Tibial nerve (tissue), 4 donors: ENCODE data around the gene ITFG1. TPM values are rescaled to one million over a fixed set of nuclear protein-coding genes. Genes with fewer than 3 reads are reported as not detected.
"Not testable (repeated sequence)": the region's sequence is repeated elsewhere in the genome, so short reads cannot be mapped to it uniquely, and the experiment has no call there.

ENCODE experiments used
- DNase-seq, 2 donors: peaks; one replicate each; pipeline ENCODE4 v3.0.0-alpha.2; 2019; ENCODE audit warnings: low spot score in 2 of 2
- H3K27ac ChIP-seq, 4 donors: fragments of 200-600 bp; sonication (generic) in 3 of 4; one replicate each; pipeline ENCODE4 v1.5.1; 2017 to 2019; ENCODE audit warnings: mild to moderate bottlenecking in 1 of 4
- H3K27me3 ChIP-seq, 2 donors: fragments of 200-600 bp; sonication (generic) in 1 of 2; one replicate each; pipeline versions ENCODE4 v1.5.1 to v1.6.0; 2017 to 2019
- H3K36me3 ChIP-seq, 3 donors: fragments of 200-600 bp; sonication (generic); one replicate each; pipeline ENCODE4 v1.5.1; 2018 to 2019
- H3K4me1 ChIP-seq, 4 donors: fragments of 200-600 bp; sonication (generic) in 3 of 4; one replicate each; pipeline ENCODE4 v1.5.1; 2017 to 2019
- H3K4me3 ChIP-seq, 4 donors: fragments of 200-600 bp; sonication (generic) in 3 of 4; one replicate each; pipeline ENCODE4 v1.5.1; 2017 to 2019; ENCODE audit warnings: mild to moderate bottlenecking in 1 of 4, moderate library complexity in 1 of 4
- H3K9me3 ChIP-seq, 4 donors: fragments of 200-600 bp; sonication (generic) in 3 of 4; one replicate each; pipeline ENCODE4 v1.5.1; 2017 to 2019
- CTCF ChIP-seq, 5 experiments: fragments of 200-600 bp in 3 of 5; fragments of 450-650 bp in 2 of 5; sonication (generic) in 3 of 5; IDR thresholded peaks; one replicate each; pipeline ENCODE4 v1.5.1; 2016 to 2019; ENCODE audit warnings: antibody characterized with exemption in 5 of 5, mild to moderate bottlenecking in 3 of 5, moderate library complexity in 2 of 5
- EP300 ChIP-seq, 2 donors: sonication (generic); formaldehyde crosslinking; IDR thresholded peaks; one replicate each; pipeline ENCODE4 v1.6.1; 2017; ENCODE audit warnings: antibody characterized with exemption in 2 of 2, mild to moderate bottlenecking in 1 of 2
- POLR2A ChIP-seq, 2 donors: fragments of 450-650 bp; IDR thresholded peaks; one replicate each; pipeline ENCODE4 v1.6.1; 2017; ENCODE audit warnings: antibody characterized with exemption in 2 of 2, mild to moderate bottlenecking in 2 of 2, moderate library complexity in 2 of 2
- WGBS, 2 donors: methylation state at CpG; one replicate each; pipeline ENCODE4 v1.1.5; 2018; 5-methylcytosine and 5-hydroxymethylcytosine counted together
- total RNA-seq, 4 donors: library from RNA; depleted of rRNA; stranded (reverse); fragments of >200 nt; gene quantifications; one replicate each; pipeline ENCODE4 v1.1.0, GENCODE V29; 2016

Gene ITFG1
- total RNA-seq, 4 donors from 2014 or later: 36.6 to 52.1 (median 40.9) TPM

- Histone ChIP-seq H3K27ac (peak overlapping the region in 3 of 4 donors; percentile 94 to 97 (median 97)), H3K27me3 (no peaks in the 10 kb centered on the region), H3K36me3 (peaks cover 0 to 26% (median 0%) of the 10 kb centered on the region in 3 donors), H3K4me3 (peak overlapping the region in 2 of 4 donors; percentile 84 to 89), H3K9me3 (no peaks in the 10 kb centered on the region), H3K4me1 (peaks cover 0 to 57% (median 33%) of the 10 kb centered on the region in 4 donors)
- DNase-seq: no peak
- 80 to 89% methylated on average over 1 of the region's 1 CpG for WGBS, 2 donors
- TF ChIP-seq CTCF (IDR thresholded peaks at IDR 0.05) (no peak), POLR2A (IDR thresholded peaks at IDR 0.05) (no peak), EP300 (IDR thresholded peaks at IDR 0.05) (no peak)
Measured at GRCh38 chr16:47459603-47460002, 1.3 kb downstream of the ITFG1 start.

GRCh38 chr16:47458331-47458730 is 2.5 kb downstream of the ITFG1 start:
- H3K4me3 ChIP-seq: no peak overlapping the region
- 54 to 59% methylated on average over 2 of the region's 2 CpGs for WGBS, 2 donors
- TF ChIP-seq POLR2A (IDR thresholded peaks at IDR 0.05) (no peak), EP300 (IDR thresholded peaks at IDR 0.05) (no peak), CTCF (IDR thresholded peaks at IDR 0.05) (no peak)
- peaks cover 0 to 44% (median 22%) of the 10 kb centered on the region in 4 donors for H3K4me1 ChIP-seq
- H3K27me3 ChIP-seq: no peaks in the 10 kb centered on the region
- no peaks in the 10 kb centered on the region for H3K9me3 ChIP-seq
- no peak for DNase-seq
- H3K36me3 ChIP-seq: peaks cover 0 to 34% (median 0%) of the 10 kb centered on the region in 3 donors
- no peak overlapping the region for H3K27ac ChIP-seq

- Histone ChIP-seq H3K9me3 (no peaks in the 10 kb centered on the region), H3K36me3 (peaks cover 0 to 44% (median 5%) of the 10 kb centered on the region in 3 donors), H3K4me3 (no peak overlapping the region), H3K4me1 (no peaks in the 10 kb centered on the region), H3K27ac (no peak overlapping the region), H3K27me3 (no peaks in the 10 kb centered on the region)
- 80 to 86% methylated on average over 3 of the region's 3 CpGs for WGBS, 2 donors
- no peak for TF ChIP-seq CTCF (IDR thresholded peaks at IDR 0.05)
- TF ChIP-seq EP300 (IDR thresholded peaks at IDR 0.05): no peak
- no peak for TF ChIP-seq POLR2A (IDR thresholded peaks at IDR 0.05)
- no peak for DNase-seq
Measured at GRCh38 chr16:47449788-47450187, 11.1 kb downstream of the ITFG1 start.

- no peaks in the 10 kb centered on the region for H3K4me1 ChIP-seq
- 88 to 90% methylated on average over 3 of the region's 3 CpGs for WGBS, 2 donors
- H3K36me3 ChIP-seq: peaks cover 0 to 42% (median 5%) of the 10 kb centered on the region in 3 donors
- no peak for TF ChIP-seq EP300 (IDR thresholded peaks at IDR 0.05)
- H3K27ac ChIP-seq: no peak overlapping the region
- no peaks in the 10 kb centered on the region for H3K27me3 ChIP-seq
- DNase-seq: no peak
- no peaks in the 10 kb centered on the region for H3K9me3 ChIP-seq
- H3K4me3 ChIP-seq: no peak overlapping the region
Measured at GRCh38 chr16:47448830-47449575, 11.9 kb downstream of the ITFG1 start.

- Histone ChIP-seq H3K9me3 (no peaks in the 10 kb centered on the region), H3K4me1 (no peaks in the 10 kb centered on the region), H3K27me3 (no peaks in the 10 kb centered on the region), H3K36me3 (peaks cover 0 to 23% (median 5%) of the 10 kb centered on the region in 3 donors), H3K27ac (no peak overlapping the region), H3K4me3 (no peak overlapping the region)
- TF ChIP-seq CTCF (IDR thresholded peaks at IDR 0.05) (no peak), POLR2A (IDR thresholded peaks at IDR 0.05) (no peak), EP300 (IDR thresholded peaks at IDR 0.05) (no peak)
- WGBS, 2 donors: 97 to 100% methylated on average over 3 of the region's 3 CpGs
- no peak for DNase-seq
Measured at GRCh38 chr16:47446431-47446830, 14.4 kb downstream of the ITFG1 start.

- H3K27me3 ChIP-seq, H3K4me1 ChIP-seq, H3K27ac ChIP-seq, H3K4me3 ChIP-seq, H3K9me3 ChIP-seq, DNase-seq: not testable (repeated sequence)
- peaks cover 0 to 18% (median 5%) of the 10 kb centered on the region in 3 donors for H3K36me3 ChIP-seq
Measured at GRCh38 chr16:47442884-47443283, 18.0 kb downstream of the ITFG1 start.

- peaks cover 0 to 22% (median 0%) of the 10 kb centered on the region in 3 donors for H3K36me3 ChIP-seq
- H3K4me3 ChIP-seq, DNase-seq, H3K27ac ChIP-seq, H3K9me3 ChIP-seq, H3K27me3 ChIP-seq, H3K4me1 ChIP-seq: not testable (repeated sequence)
- WGBS, 2 donors: 94 to 95% methylated on average over 3 of the region's 3 CpGs
Measured at GRCh38 chr16:47440066-47440465, 20.8 kb downstream of the ITFG1 start.

GRCh38 chr16:47434274-47434673 is 26.6 kb downstream of the ITFG1 start:
- H3K4me1 ChIP-seq, DNase-seq, H3K27ac ChIP-seq, H3K9me3 ChIP-seq, H3K27me3 ChIP-seq, H3K4me3 ChIP-seq: not testable (repeated sequence)
- peaks cover 0 to 19% (median 0%) of the 10 kb centered on the region in 3 donors for H3K36me3 ChIP-seq
- 93 to 94% methylated on average over 2 of the region's 2 CpGs for WGBS, 2 donors
